MCF 10A (cell line): ENCODE results near the gene NKIRAS2. TPM values are rescaled to one million over a fixed set of nuclear protein-coding genes. Genes with fewer than 3 reads are reported as not detected.

Source experiments
- BruUV-seq: library from RNA; stranded (reverse); fragments of 400-500 nt; replicated peaks from 2 replicates; lab custom pipeline; 2021; lab: Mats Ljungman, UMichigan
- CTCF ChIA-PET: fragments of 300-600 bp; sonication (Branson Sonifier 250); formaldehyde crosslinking; extraction: SDS; loops from one replicate; lab custom pipeline; 2021; ENCODE audit warnings: antibody characterized with exemption, inconsistent platforms; lab: Yijun Ruan, JAX
- POLR2A ChIA-PET: fragments of 300-600, 350-650 bp; sonication (Branson Sonifier 250); formaldehyde crosslinking; extraction: SDS; loops from one replicate; lab custom pipeline; 2020; ENCODE audit warnings: antibody characterized with exemption, inconsistent platforms; lab: Yijun Ruan, JAX
- DNase-seq: peaks from one replicate; pipeline ENCODE4 v3.0.0-alpha.2; 2018; ENCODE audit not compliant: unreplicated experiment
- H3K27ac Mint-ChIP-seq: one replicate; pipeline ENCODE4 v1.8.0; 2022; ENCODE audit warnings: mild to moderate bottlenecking, low read depth, mixed read lengths; ENCODE audit not compliant: unreplicated experiment
- H3K27me3 Mint-ChIP-seq: one replicate; pipeline ENCODE4 v1.8.0; 2022; ENCODE audit warnings: mixed read lengths; ENCODE audit not compliant: insufficient read depth, unreplicated experiment
- H3K36me3 Mint-ChIP-seq: one replicate; pipeline ENCODE4 v1.8.0; 2022; ENCODE audit warnings: mild to moderate bottlenecking, moderate library complexity, mixed read lengths; ENCODE audit not compliant: insufficient read depth, unreplicated experiment
- H3K4me1 Mint-ChIP-seq: one replicate; pipeline ENCODE4 v1.8.0; 2022; ENCODE audit warnings: mixed read lengths; ENCODE audit not compliant: insufficient read depth, unreplicated experiment
- H3K4me3 Mint-ChIP-seq: one replicate; pipeline ENCODE4 v1.8.0; 2022; ENCODE audit warnings: mild to moderate bottlenecking, moderate library complexity, mixed read lengths; ENCODE audit not compliant: unreplicated experiment
- H3K9me3 Mint-ChIP-seq: one replicate; pipeline ENCODE4 v1.8.0; 2022; ENCODE audit warnings: mixed read lengths; ENCODE audit not compliant: unreplicated experiment
- CTCF ChIP-seq: fragments of 200-600 bp; IDR thresholded peaks from one replicate; pipeline ENCODE4 v1.8.0; 2022; ENCODE audit warnings: antibody characterized with exemption, mild to moderate bottlenecking; ENCODE audit not compliant: unreplicated experiment
- intact Hi-C: fragments of 100-400 bp; cut with micrococcal nuclease; formaldehyde crosslinking; loops from 2 replicates; pipeline ENCODE4 v1.14.1; 2022
- total RNA-seq: library from RNA; stranded (reverse); gene quantifications from 2 replicates; pipeline ENCODE4 v1.2.3, GENCODE V29; 2022

NKIRAS2 gene
- total RNA-seq, 1 experiment from 2014 or later: 34.1 TPM

GRCh38 chr17:42034059-42034458, 14.2 kb downstream of the NKIRAS2 start:
- Mint-ChIP-seq H3K27me3 (no peaks in the 10 kb centered on the region), H3K4me3 (no peak overlapping the region), H3K9me3 (no peaks in the 10 kb centered on the region), H3K27ac (no peak overlapping the region), H3K36me3 (peaks cover 7% of the 10 kb centered on the region), H3K4me1 (no peaks in the 10 kb centered on the region)
- intact Hi-C loops: no loop called here
- DNase-seq: no peak
- no TSS peak for BruUV-seq
- ChIA-PET POLR2A (interaction anchor here (0.7 kb wide), 1 partner anchor 87 kb away, joined by 3 read pairs; the partner anchor contains the start of gene KAT2A), CTCF (interaction anchor here (0.7 to 1.4 kb wide), 2 partner anchors 10 to 609 kb away, joined by 3 to 5 read pairs; no protein-coding TSS in a partner anchor)
- no peak for TF ChIP-seq CTCF

GRCh38 chr17:42038221-42038973, 18.5 kb downstream of the NKIRAS2 start:
- no peaks in the 10 kb centered on the region for H3K4me1 Mint-ChIP-seq
- H3K36me3 Mint-ChIP-seq: peaks cover 7% of the 10 kb centered on the region
- H3K27me3 Mint-ChIP-seq: no peaks in the 10 kb centered on the region
- H3K27ac Mint-ChIP-seq: no peak overlapping the region
- no peak for TF ChIP-seq CTCF
- ChIA-PET POLR2A (no interaction called here), CTCF (interaction anchor here (3.4 to 3.9 kb wide), 2 partner anchors 13 to 29 kb away, joined by 9 to 22 read pairs; no protein-coding TSS in a partner anchor)
- no peak for DNase-seq
- BruUV-seq: no TSS peak
- intact Hi-C loops: no loop called here
- H3K4me3 Mint-ChIP-seq: no peak overlapping the region
- no peaks in the 10 kb centered on the region for H3K9me3 Mint-ChIP-seq

GRCh38 chr17:42039794-42040763, 20.2 kb downstream of the NKIRAS2 start:
- POLR2A ChIA-PET: interaction anchor here (0.6 to 1.2 kb wide), 4 partner anchors 9 to 351 kb away, joined by 3 read pairs; no protein-coding TSS in a partner anchor

More at GRCh38 chr17:42039794-42040763, 20.2 kb downstream of the NKIRAS2 start:
- Mint-ChIP-seq H3K4me1 (no peaks in the 10 kb centered on the region), H3K27ac (no peak overlapping the region), H3K27me3 (no peaks in the 10 kb centered on the region), H3K4me3 (no peak overlapping the region), H3K9me3 (no peaks in the 10 kb centered on the region), H3K36me3 (no peaks in the 10 kb centered on the region)
- no TSS peak for BruUV-seq
- DNase-seq: no peak
- CTCF ChIA-PET: interaction anchor here (0.7 to 3.9 kb wide), 3 partner anchors 15 to 59 kb away, joined by 3 to 22 read pairs (median 9); no protein-coding TSS in a partner anchor
- intact Hi-C loops: no loop called here
- no peak for TF ChIP-seq CTCF
